Muscle layer of colon (tissue), 2 donors: ENCODE results near the gene ENPP5.
"Not testable (repeated sequence)": the region's sequence is repeated elsewhere in the genome, so short reads cannot be mapped to it uniquely, and the experiment has no call there.

ENCODE experiments used
- H3K27ac ChIP-seq: one replicate; pipeline ENCODE4 v1.7.0; 2013; ENCODE audit warnings: low read depth, mild to moderate bottlenecking, low read length, moderate library complexity
- H3K27me3 ChIP-seq, 2 donors: one replicate each; pipeline ENCODE4 v1.7.0; 2013; ENCODE audit warnings: low read length in 2 of 2, mild to moderate bottlenecking in 2 of 2; ENCODE audit not compliant: insufficient read depth in 2 of 2, control insufficient read depth in 1 of 2
- H3K36me3 ChIP-seq: one replicate; pipeline ENCODE4 v1.7.0; 2013; ENCODE audit warnings: mild to moderate bottlenecking, low read length; ENCODE audit not compliant: insufficient read depth
- H3K4me1 ChIP-seq: one replicate; pipeline ENCODE4 v1.7.0; 2013; ENCODE audit warnings: mild to moderate bottlenecking, low read length; ENCODE audit not compliant: insufficient read depth
- H3K4me3 ChIP-seq, 2 donors: one replicate each; pipeline ENCODE4 v1.7.0; 2013; ENCODE audit warnings: low read length in 2 of 2, low read depth in 1 of 2, mild to moderate bottlenecking in 1 of 2, moderate library complexity in 1 of 2
- H3K9ac ChIP-seq: one replicate; pipeline ENCODE4 v1.7.0; 2013; ENCODE audit warnings: low read length
- H3K9me3 ChIP-seq: one replicate; pipeline ENCODE4 v1.7.0; 2013; ENCODE audit warnings: mild to moderate bottlenecking, low read length
- donor health status: abdominal sarcoma.
- donor health status: Adenocarcinoma of cecum.

ENPP5 gene

DNA sequence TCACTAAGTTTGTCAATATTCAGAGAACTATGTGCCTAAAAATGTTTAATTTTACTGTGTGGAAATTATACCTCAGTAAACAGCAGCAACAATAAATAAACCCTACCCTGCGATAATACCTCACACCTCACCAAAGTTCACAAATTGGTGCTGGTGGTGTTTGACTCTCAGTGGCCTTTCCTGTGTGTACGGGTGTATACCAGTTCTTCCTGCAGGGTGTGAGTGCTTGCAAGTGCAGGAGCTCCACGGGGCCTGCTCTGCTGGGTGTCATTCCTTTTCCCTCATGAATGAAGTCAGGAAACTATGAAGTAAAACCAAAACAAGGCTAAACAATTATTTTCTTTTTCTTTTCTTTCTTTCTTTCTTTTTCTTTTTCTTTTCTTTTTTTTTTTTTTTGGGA, 4.1 kb upstream of the ENPP5 start:
- Histone ChIP-seq H3K36me3 (no peaks in the 10 kb centered on the region), H3K4me3 (no peak overlapping the region), H3K9ac (no peak overlapping the region), H3K9me3 (no peaks in the 10 kb centered on the region), H3K27ac (no peak overlapping the region), H3K27me3 (peaks cover 6 to 8% of the 10 kb centered on the region in 2 donors), H3K4me1 (no peaks in the 10 kb centered on the region)

GRCh38 chr6:46172176-46172575, 1.4 kb upstream of the ENPP5 start:
- no peaks in the 10 kb centered on the region for H3K4me1 ChIP-seq
- H3K36me3 ChIP-seq: no peaks in the 10 kb centered on the region
- H3K27ac ChIP-seq: no peak overlapping the region
- H3K9ac ChIP-seq: no peak overlapping the region
- H3K9me3 ChIP-seq: no peaks in the 10 kb centered on the region
- peaks cover 6 to 8% of the 10 kb centered on the region in 2 donors for H3K27me3 ChIP-seq
- H3K4me3 ChIP-seq: no peak overlapping the region

DNA sequence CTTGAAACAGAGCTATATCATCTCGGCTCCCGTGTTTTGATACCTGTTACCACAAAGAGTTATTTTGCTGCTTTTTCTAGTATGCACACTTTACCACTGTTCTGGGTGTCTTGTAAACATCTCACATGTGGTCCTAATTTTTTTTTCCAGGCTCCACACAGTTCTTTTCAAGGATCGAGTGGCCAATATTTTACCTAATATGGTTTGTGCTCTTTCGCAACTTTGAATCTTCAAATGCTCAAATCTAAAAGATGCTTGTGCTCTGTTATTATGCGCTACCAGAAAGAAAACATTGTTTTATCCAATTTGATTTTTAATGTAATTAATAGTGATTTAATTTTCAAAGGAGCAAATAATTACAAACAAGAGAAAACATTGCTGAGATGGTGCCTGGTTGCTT, 10.7 kb downstream of the ENPP5 start:
- Histone ChIP-seq H3K9me3 (no peaks in the 10 kb centered on the region), H3K4me3 (no peak overlapping the region), H3K9ac (no peak overlapping the region), H3K36me3 (no peaks in the 10 kb centered on the region), H3K27ac (no peak overlapping the region), H3K4me1 (no peaks in the 10 kb centered on the region), H3K27me3 (no peaks in the 10 kb centered on the region)

DNA sequence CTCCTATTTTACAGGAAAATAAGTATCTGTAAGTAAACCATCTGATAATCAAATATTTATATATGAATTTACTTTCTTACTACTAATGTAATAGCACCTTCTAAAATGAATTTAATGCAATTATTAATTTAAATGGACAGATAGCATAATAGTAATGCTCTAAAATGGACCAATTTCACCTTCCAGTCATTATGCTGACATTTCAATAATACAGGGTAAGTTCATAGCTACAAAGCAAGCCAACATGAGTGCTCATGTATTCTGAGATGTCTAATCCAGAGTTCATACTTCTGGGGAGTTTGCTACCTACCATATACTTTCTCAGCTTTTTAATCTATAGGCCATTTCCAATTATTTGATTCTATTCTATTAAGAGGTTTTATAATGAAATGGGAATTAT, 11.6 kb downstream of the ENPP5 start:
- H3K4me1 ChIP-seq: no peaks in the 10 kb centered on the region
- no peak overlapping the region for H3K9ac ChIP-seq
- H3K9me3 ChIP-seq: no peaks in the 10 kb centered on the region
- no peak overlapping the region for H3K27ac ChIP-seq
- no peaks in the 10 kb centered on the region for H3K36me3 ChIP-seq
- H3K27me3 ChIP-seq: no peaks in the 10 kb centered on the region
- H3K4me3 ChIP-seq: no peak overlapping the region

DNA sequence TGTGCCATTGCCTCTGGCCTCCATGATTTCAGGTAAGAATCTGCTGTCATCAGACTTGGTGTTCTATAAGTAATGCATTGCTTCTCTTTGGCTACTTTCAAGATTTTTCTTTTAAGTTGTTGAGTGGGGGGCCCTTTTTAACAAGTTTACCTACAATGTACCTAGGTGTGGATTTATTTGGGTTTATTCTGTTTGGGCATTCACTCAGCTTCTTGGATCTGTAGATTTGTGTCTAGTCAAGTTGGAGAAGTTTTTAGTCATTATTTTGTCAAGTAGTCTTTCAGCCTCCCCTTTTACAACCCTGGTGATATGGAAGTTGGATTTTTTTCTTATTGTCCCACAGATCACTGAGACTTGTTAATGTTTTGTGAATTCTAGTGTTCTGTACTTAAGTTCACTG, 14.1 kb downstream of the ENPP5 start:
- H3K27ac ChIP-seq: no peak overlapping the region
- H3K36me3 ChIP-seq: no peaks in the 10 kb centered on the region
- H3K9ac ChIP-seq: no peak overlapping the region
- H3K4me1 ChIP-seq: no peaks in the 10 kb centered on the region
- H3K4me3 ChIP-seq: no peak overlapping the region
- H3K9me3 ChIP-seq: no peaks in the 10 kb centered on the region
- no peaks in the 10 kb centered on the region for H3K27me3 ChIP-seq

- not testable (repeated sequence) for H3K27me3 ChIP-seq, H3K36me3 ChIP-seq, H3K9ac ChIP-seq, H3K4me3 ChIP-seq, H3K9me3 ChIP-seq, H3K4me1 ChIP-seq, H3K27ac ChIP-seq
These were observed 21.7 kb downstream of the ENPP5 start for GRCh38 chr6:46149066-46149465.

GRCh38 chr6:46144270-46144669, 26.5 kb downstream of the ENPP5 start:
- no peaks in the 10 kb centered on the region for H3K27me3 ChIP-seq
- H3K9me3 ChIP-seq: no peaks in the 10 kb centered on the region
- no peak overlapping the region for H3K9ac ChIP-seq
- H3K4me3 ChIP-seq: no peak overlapping the region
- no peak overlapping the region for H3K27ac ChIP-seq
- no peaks in the 10 kb centered on the region for H3K36me3 ChIP-seq
- H3K4me1 ChIP-seq: no peaks in the 10 kb centered on the region

DNA sequence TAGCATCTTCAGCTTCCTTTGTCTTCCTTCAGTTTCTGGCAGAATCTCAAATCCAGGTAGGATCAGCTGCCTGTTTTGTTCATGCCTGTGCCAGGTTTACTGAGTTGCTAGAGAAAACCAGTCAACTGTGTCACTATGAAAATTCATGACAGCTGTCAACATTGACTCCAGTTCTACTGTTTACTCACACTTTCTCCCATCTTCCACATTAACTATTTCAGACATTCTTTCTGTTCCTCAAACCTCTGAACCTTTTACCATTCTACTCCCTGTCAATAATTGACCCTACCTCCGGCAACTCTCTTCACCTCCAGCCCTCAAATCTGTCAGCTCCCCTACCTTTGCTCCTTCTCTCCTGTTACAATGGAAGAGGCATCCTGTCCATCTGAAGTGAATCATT, 32.5 kb downstream of the ENPP5 start:
- Histone ChIP-seq H3K36me3 (no peaks in the 10 kb centered on the region), H3K27me3 (no peaks in the 10 kb centered on the region), H3K9ac (no peak overlapping the region), H3K9me3 (no peaks in the 10 kb centered on the region), H3K4me1 (no peaks in the 10 kb centered on the region), H3K4me3 (no peak overlapping the region), H3K27ac (no peak overlapping the region)

DNA sequence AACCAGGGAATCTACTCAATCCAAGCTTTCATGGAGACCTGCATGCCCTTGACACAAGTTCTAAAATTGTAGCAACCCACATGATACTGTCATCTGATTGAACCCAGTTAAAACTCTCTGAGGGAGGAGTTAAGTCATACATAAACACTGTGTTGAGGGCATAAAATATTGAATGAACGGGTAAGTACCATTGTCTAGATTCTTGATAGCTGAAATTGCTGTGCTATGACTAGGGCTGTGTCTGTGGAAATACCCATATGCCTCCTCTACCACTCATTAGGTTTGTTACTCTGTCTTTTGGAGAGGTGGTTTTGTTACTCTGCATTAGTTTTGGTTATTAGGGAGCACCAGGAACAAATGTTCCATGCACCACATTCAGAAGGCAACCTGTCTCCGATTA, 33.4 kb downstream of the ENPP5 start:
- H3K27ac ChIP-seq: no peak overlapping the region

DNA sequence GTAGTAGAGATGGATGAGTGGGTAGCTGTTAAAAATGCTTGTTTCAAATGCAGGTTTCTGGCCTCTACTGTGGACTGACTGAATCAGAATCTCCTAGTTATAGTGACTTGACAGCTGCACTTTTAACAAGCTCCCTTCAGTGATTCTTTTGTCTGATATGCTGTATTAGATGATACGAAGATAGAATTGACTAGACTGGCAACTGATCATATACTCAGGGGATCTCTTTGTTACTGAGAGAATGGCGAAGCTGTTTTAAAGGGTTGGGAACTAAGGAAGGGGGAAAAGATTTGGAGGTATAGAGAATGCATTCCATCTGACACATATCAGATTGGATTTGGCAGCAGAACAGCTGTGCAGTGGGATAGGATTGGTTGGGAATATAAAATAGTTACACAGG, 33.9 kb downstream of the ENPP5 start:
- H3K27ac ChIP-seq: no peak overlapping the region
- no peaks in the 10 kb centered on the region for H3K36me3 ChIP-seq
- H3K4me3 ChIP-seq: no peak overlapping the region
- no peak overlapping the region for H3K9ac ChIP-seq
- H3K27me3 ChIP-seq: no peaks in the 10 kb centered on the region
- H3K9me3 ChIP-seq: no peaks in the 10 kb centered on the region
- H3K4me1 ChIP-seq: no peaks in the 10 kb centered on the region

More for the DNA sequence above, 33.4 kb downstream of the ENPP5 start:
- H3K36me3 ChIP-seq: no peaks in the 10 kb centered on the region
- no peaks in the 10 kb centered on the region for H3K27me3 ChIP-seq
- no peaks in the 10 kb centered on the region for H3K4me1 ChIP-seq
- no peak overlapping the region for H3K9ac ChIP-seq
- no peak overlapping the region for H3K4me3 ChIP-seq
- H3K9me3 ChIP-seq: no peaks in the 10 kb centered on the region

DNA sequence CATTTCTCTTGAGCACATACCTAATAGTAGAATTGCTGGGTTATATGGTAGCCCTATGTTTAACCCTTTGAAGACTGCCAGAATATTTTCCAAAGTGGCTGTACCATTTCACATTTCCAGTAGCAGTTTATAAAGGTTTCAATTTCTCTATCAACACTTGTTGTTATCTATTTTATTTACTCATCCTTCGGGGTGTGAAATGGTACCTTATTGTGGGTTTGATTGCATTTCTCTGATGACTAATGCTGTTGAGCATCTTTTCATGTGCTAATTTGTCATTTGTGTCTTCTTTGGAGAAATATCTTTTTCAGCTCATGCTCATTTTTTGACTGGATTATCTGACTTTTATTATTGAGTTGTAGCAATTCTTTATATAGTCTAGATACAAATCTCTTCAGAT, 35.6 kb downstream of the ENPP5 start:
- no peak overlapping the region for H3K27ac ChIP-seq
- no peak overlapping the region for H3K4me3 ChIP-seq

DNA sequence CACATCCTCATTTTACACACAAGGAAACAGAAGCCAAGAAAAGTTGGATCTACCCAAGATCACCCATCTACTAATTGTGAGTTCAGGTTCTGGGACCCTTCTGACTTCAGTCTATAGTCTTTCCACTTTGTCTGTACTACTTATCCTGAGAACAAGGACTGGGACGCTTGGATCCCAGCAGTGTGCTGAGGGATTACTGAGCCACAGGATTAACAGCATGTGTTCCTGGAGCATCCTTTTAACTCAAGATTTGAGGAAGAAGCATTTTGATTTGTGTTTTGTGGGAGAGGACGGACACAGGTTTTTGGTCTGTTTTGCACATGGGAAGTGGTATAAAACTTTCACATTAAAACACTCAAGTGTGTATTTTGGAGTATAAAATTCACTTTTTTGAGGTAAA, 36.6 kb downstream of the ENPP5 start:
- Histone ChIP-seq H3K27ac (no peak overlapping the region), H3K36me3 (no peaks in the 10 kb centered on the region), H3K9ac (no peak overlapping the region), H3K4me1 (peaks cover 4% of the 10 kb centered on the region), H3K4me3 (no peak overlapping the region), H3K9me3 (no peaks in the 10 kb centered on the region), H3K27me3 (no peaks in the 10 kb centered on the region)

More for the DNA sequence above, 35.6 kb downstream of the ENPP5 start:
- H3K36me3 ChIP-seq: no peaks in the 10 kb centered on the region
- no peaks in the 10 kb centered on the region for H3K4me1 ChIP-seq
- H3K27me3 ChIP-seq: no peaks in the 10 kb centered on the region
- H3K9me3 ChIP-seq: no peaks in the 10 kb centered on the region
- H3K9ac ChIP-seq: no peak overlapping the region
